ENCODE results near the gene FAM131A. TPM values are rescaled to one million over a fixed set of nuclear protein-coding genes. Genes with fewer than 3 reads are reported as not detected.
A peak's percentile ranks its signal among the peaks of the same experiment; 100 is the strongest.

The FAM131A gene
- total and polyA plus RNA-seq, 2 donors (not counting 1 experiment from before 2014, with no cell fraction given) = 11.7 to 13.4 TPM

DNA sequence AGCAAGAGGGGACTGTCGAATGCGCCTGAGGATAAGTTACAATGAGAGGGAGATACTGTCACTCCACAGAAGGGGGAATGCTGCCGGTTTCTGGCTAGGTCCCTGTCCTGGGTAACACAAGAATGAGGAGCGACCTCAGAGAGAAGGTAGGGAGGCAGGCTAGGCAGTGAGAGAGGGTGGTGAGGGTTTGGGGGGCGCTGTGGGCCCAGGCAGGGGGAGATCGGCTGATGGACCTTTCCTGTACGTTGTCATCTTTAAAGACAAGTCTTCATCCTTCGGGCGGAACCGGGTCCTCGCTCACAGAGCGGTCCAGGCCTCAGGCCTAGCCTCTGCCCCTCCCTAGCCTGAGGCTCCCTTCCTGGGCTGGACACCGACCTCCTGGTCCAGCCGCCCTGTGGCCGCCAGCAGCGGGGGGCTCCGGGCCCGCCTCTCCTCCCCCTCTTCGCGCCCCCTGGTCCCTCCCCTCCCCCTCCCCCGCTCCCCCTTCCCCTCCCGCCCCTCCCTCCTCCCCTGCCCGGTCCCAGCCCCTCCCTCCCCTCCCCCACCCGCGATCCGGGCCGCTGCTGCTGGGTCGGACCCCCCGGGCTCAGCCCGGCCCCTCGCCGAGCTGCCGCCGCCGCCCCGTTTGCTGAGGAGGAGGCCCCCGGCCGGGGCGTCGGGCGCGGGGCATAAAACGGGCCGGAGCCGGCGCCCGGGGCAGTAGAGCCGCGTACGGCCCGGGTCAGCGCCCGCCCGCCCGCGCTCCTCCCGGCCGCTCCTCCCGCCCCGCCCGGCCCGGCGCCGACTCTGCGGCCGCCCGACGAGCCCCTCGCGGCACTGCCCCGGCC is 42.2 kb downstream of the FAM131A start, which contains the start of gene CHRD:
TSS of gene CHRD (plus strand) at position 697 of the 827 bp plus-strand sequence. CDS start 265 bp downstream, outside the sequence.
- H3K27ac ChIP-seq (ENCODE audit: low read length in 2 of 2) = no peak within 1 kb of the TSS
- peaks cover 0 to 5% (median 0%) of the 10 kb centered on the region in 3 donors for H3K9me3 ChIP-seq (ENCODE audit: control extremely low read depth in 1 of 3, control insufficient read depth in 2 of 3, insufficient read depth in 1 of 3, low read length in 2 of 3)
- intact Hi-C loops (cut with micrococcal nuclease) = no loop called here
- 32% methylated on average over 36 of the region's 71 CpGs for WGBS (ENCODE audit: insufficient coverage)
- POLR2A ChIA-PET = no interaction called here
- H3K9ac ChIP-seq (ENCODE audit: low read length) = peak within 1 kb of the TSS; percentile 60
- TF ChIP-seq EZH2 (IDR thresholded peaks at IDR 0.05; ENCODE audit: borderline replicate concordance, insufficient read depth, low read depth, low read length, poor library complexity, severe bottlenecking) = no peak
- TF ChIP-seq, protein P1, sequence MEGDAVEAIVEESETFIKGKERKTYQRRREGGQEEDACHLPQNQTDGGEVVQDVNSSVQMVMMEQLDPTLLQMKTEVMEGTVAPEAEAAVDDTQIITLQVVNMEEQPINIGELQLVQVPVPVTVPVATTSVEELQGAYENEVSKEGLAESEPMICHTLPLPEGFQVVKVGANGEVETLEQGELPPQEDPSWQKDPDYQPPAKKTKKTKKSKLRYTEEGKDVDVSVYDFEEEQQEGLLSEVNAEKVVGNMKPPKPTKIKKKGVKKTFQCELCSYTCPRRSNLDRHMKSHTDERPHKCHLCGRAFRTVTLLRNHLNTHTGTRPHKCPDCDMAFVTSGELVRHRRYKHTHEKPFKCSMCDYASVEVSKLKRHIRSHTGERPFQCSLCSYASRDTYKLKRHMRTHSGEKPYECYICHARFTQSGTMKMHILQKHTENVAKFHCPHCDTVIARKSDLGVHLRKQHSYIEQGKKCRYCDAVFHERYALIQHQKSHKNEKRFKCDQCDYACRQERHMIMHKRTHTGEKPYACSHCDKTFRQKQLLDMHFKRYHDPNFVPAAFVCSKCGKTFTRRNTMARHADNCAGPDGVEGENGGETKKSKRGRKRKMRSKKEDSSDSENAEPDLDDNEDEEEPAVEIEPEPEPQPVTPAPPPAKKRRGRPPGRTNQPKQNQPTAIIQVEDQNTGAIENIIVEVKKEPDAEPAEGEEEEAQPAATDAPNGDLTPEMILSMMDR (IDR thresholded peaks at IDR 0.05) = no peak
- Mint-ChIP-seq H3K9me3 (ENCODE audit: insufficient read depth) (no peaks in the 10 kb centered on the region), H3K27ac (no peak within 1 kb of the TSS), H3K4me3 (peak within 1 kb of the TSS; percentile 79), H3K27me3 (peaks cover 63% of the 10 kb centered on the region), H3K4me1 (peaks cover 18% of the 10 kb centered on the region)
- no peaks in the 10 kb centered on the region for H4K20me1 ChIP-seq (ENCODE audit: control insufficient read depth, insufficient read depth, low read length, poor library complexity, severe bottlenecking)
- CTCF ChIA-PET = interaction anchor here (1.6 kb wide), 1 partner anchor 8 kb away, joined by 5 read pairs; no protein-coding TSS in a partner anchor
- no peak for ATAC-seq (ENCODE audit: low read depth)
- H3K27me3 ChIP-seq (replicated peaks in 1 of 4; ENCODE audit: control extremely low read depth in 1 of 4, control insufficient read depth in 3 of 4, insufficient read depth in 4 of 4, low read length in 3 of 4) = peaks cover 0 to 68% (median 25%) of the 10 kb centered on the region in 4 experiments
- peak within 1 kb of the TSS; percentile 69 for H2AFZ ChIP-seq (ENCODE audit: insufficient read depth, low read depth, low read length, poor library complexity, severe bottlenecking)
- H3K4me2 ChIP-seq (replicated peaks; ENCODE audit: low read depth, low read length, poor library complexity, severe bottlenecking) = peak within 1 kb of the TSS; percentile 76
- no peaks in the 10 kb centered on the region for H3K36me3 ChIP-seq (replicated peaks in 1 of 2; ENCODE audit: control extremely low read depth in 1 of 2, control insufficient read depth in 1 of 2, extremely low read depth in 1 of 2, insufficient read depth in 2 of 2, low read length in 1 of 2)
- H3K4me1 ChIP-seq (ENCODE audit: control insufficient read depth in 2 of 2, insufficient read depth in 2 of 2, low read length in 2 of 2) = peaks cover 13 to 15% of the 10 kb centered on the region in 2 donors
- peak within 1 kb of the TSS in 4 of 5 experiments; percentile 26 to 48 (median 33) for H3K4me3 ChIP-seq (ENCODE audit: control extremely low read depth in 1 of 5, extremely low read depth in 1 of 5, insufficient read depth in 1 of 5, low read depth in 2 of 5, low read length in 4 of 5)
- no peaks in the 10 kb centered on the region for H3K79me2 ChIP-seq (ENCODE audit: control insufficient read depth, insufficient read depth, low read length)
- no peak for DNase-seq

DNA sequence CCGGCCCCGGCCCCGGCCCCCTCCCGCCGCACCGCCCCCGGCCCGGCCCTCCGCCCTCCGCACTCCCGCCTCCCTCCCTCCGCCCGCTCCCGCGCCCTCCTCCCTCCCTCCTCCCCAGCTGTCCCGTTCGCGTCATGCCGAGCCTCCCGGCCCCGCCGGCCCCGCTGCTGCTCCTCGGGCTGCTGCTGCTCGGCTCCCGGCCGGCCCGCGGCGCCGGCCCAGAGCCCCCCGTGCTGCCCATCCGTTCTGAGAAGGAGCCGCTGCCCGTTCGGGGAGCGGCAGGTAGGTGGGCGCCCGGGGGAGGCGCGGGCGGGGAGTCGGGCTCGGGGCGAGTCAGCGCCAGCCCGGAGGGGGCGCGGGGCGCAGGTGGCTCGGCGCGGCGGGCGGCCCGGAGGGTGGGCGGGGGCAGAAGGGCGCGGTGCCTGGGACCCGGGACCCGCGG is 42.8 kb downstream of the FAM131A start:
- peak; percentile 37 for ATAC-seq (ENCODE audit: low read depth)
- Mint-ChIP-seq H3K27ac (no peak overlapping the region), H3K27me3 (peaks cover 64% of the 10 kb centered on the region), H3K9me3 (ENCODE audit: insufficient read depth) (no peaks in the 10 kb centered on the region), H3K4me3 (no peak overlapping the region), H3K4me1 (peaks cover 18% of the 10 kb centered on the region)
- H3K4me3 ChIP-seq (ENCODE audit: control extremely low read depth in 1 of 5, extremely low read depth in 1 of 5, insufficient read depth in 1 of 5, low read depth in 2 of 5, low read length in 4 of 5) = peak overlapping the region in 3 of 5 experiments; percentile 27 to 48 (median 39)
- TF ChIP-seq, protein P1 (IDR thresholded peaks at IDR 0.05) = no peak
- TF ChIP-seq EZH2 (IDR thresholded peaks at IDR 0.05; ENCODE audit: borderline replicate concordance, insufficient read depth, low read depth, low read length, poor library complexity, severe bottlenecking) = no peak
- under 1% methylated on average over 47 of the region's 62 CpGs for WGBS (ENCODE audit: insufficient coverage)
- H3K27me3 ChIP-seq (replicated peaks in 1 of 4; ENCODE audit: control extremely low read depth in 1 of 4, control insufficient read depth in 3 of 4, insufficient read depth in 4 of 4, low read length in 3 of 4) = peaks cover 0 to 73% (median 25%) of the 10 kb centered on the region in 4 experiments
- H2AFZ ChIP-seq (ENCODE audit: insufficient read depth, low read depth, low read length, poor library complexity, severe bottlenecking) = peak overlapping the region; percentile 42
- peak; percentile 44 for DNase-seq
- POLR2A ChIA-PET = no interaction called here
- no peak overlapping the region for H3K27ac ChIP-seq (ENCODE audit: low read length in 2 of 2)
- no peaks in the 10 kb centered on the region for H3K79me2 ChIP-seq (ENCODE audit: control insufficient read depth, insufficient read depth, low read length)
- peaks cover 13 to 15% of the 10 kb centered on the region in 2 donors for H3K4me1 ChIP-seq (ENCODE audit: control insufficient read depth in 2 of 2, insufficient read depth in 2 of 2, low read length in 2 of 2)
- CTCF ChIA-PET = interaction anchor here (1.6 kb wide), 1 partner anchor 9 kb away, joined by 5 read pairs; no protein-coding TSS in a partner anchor
- no peaks in the 10 kb centered on the region for H3K36me3 ChIP-seq (replicated peaks in 1 of 2; ENCODE audit: control extremely low read depth in 1 of 2, control insufficient read depth in 1 of 2, extremely low read depth in 1 of 2, insufficient read depth in 2 of 2, low read length in 1 of 2)
- intact Hi-C loops (cut with micrococcal nuclease) = no loop called here
- H3K9me3 ChIP-seq (ENCODE audit: control extremely low read depth in 1 of 3, control insufficient read depth in 2 of 3, insufficient read depth in 1 of 3, low read length in 2 of 3) = peaks cover 0 to 5% (median 0%) of the 10 kb centered on the region in 3 donors
- peak overlapping the region; percentile 60 for H3K9ac ChIP-seq (ENCODE audit: low read length)
- H3K4me2 ChIP-seq (replicated peaks; ENCODE audit: low read depth, low read length, poor library complexity, severe bottlenecking) = peak overlapping the region; percentile 76
- no peaks in the 10 kb centered on the region for H4K20me1 ChIP-seq (ENCODE audit: control insufficient read depth, insufficient read depth, low read length, poor library complexity, severe bottlenecking)
